SKM-1 (cell line): ENCODE results near the gene SNX11.

ENCODE experiments used
- DNase-seq: peaks from one replicate; lab custom pipeline; 2025; ENCODE audit not compliant: unreplicated experiment; lab: John Stamatoyannopoulos, UW

The SNX11 gene

GRCh38 chr17:48161127-48161905 is 53.8 kb downstream of the SNX11 start:
- DNase-seq, result no peak

GRCh38 chr17:48162306-48162934 is 54.9 kb downstream of the SNX11 start:
- DNase-seq, result no peak

DNA sequence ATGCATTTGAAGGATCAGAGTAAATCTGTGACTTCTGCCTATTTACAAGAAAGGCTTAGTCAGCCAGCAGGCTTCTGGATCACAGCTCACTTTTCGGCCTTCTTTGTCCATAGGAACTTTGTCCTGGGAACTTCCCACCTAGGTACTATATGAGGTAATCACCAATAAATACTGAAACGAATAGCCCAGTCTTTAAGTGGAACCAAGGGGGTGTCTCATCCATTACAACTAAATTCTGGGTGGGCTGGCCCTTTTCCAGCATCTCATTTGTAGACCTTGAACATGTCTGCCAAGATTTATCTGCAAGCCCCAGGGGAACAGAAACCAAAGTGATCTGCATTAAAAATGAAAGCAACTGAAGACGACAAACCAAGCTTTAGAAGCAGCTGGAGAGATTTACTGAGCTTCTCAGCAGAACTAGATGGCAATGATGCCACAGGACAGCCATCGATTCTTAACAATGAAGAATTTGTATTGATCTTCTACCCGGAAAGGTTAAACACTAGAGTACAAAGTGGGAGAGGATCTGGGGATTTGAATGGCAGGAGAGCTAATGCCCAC is 55.5 kb downstream of the SNX11 start:
- DNase-seq, result no peak

GRCh38 chr17:48163809-48164208 is 56.2 kb downstream of the SNX11 start:
- no peak for DNase-seq

DNA sequence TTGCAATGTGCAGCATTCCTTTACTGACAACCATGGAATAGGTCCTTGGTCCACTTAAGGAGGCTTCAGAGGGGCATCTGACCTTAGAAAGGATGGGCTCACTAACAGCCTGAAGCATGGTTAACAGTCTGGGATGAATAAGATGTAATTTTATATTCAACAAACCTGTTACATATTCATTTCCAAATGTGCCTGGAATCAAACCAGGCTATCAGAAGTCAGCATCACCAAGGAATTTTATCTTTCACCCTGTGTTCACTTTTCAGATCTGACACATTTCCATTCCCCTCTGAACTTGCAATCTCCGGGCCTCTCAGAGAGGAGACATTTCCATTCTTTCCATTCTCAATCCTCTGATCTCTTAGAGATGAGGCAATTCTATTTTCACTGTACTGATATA is 62.4 kb downstream of the SNX11 start:
- DNase-seq, result no peak
